Endothelial cell (in vitro differentiated cells): ENCODE results near the gene SKAP2. TPM values are rescaled to one million over a fixed set of nuclear protein-coding genes. Genes with fewer than 3 reads are reported as not detected.
A peak's percentile ranks its signal among the peaks of the same experiment; 100 is the strongest.

ENCODE experiments used
- DNase-seq: peaks from one replicate; pipeline ENCODE4 v3.0.0; 2021; ENCODE audit warnings: low spot score
- H3K27ac Mint-ChIP-seq: one replicate; pipeline ENCODE4 v1.8.0; 2021; ENCODE audit warnings: mixed read lengths, inconsistent platforms; ENCODE audit not compliant: unreplicated experiment
- H3K27me3 Mint-ChIP-seq: one replicate; pipeline ENCODE4 v1.8.0; 2021; ENCODE audit warnings: mild to moderate bottlenecking, moderate library complexity, mixed read lengths, inconsistent platforms; ENCODE audit not compliant: unreplicated experiment
- H3K36me3 Mint-ChIP-seq: one replicate; pipeline ENCODE4 v1.8.0; 2021; ENCODE audit warnings: mild to moderate bottlenecking, low read depth, mixed read lengths, inconsistent platforms; ENCODE audit not compliant: unreplicated experiment
- H3K4me1 Mint-ChIP-seq: one replicate; pipeline ENCODE4 v1.8.0; 2021; ENCODE audit warnings: mild to moderate bottlenecking, mixed read lengths, inconsistent platforms; ENCODE audit not compliant: unreplicated experiment
- H3K4me3 Mint-ChIP-seq: one replicate; pipeline ENCODE4 v1.8.0; 2021; ENCODE audit warnings: mild to moderate bottlenecking, mixed read lengths, inconsistent platforms; ENCODE audit not compliant: unreplicated experiment
- H3K9me3 Mint-ChIP-seq: one replicate; pipeline ENCODE4 v1.8.0; 2021; ENCODE audit warnings: mixed read lengths, inconsistent platforms; ENCODE audit not compliant: unreplicated experiment
- total RNA-seq: library from RNA; stranded (reverse); fragmentation: NEBNext Ultra II Directional; extraction: Animal tissue kit (Norgen Biotek cat#: 25700); gene quantifications from one replicate; pipeline ENCODE4 v1.2.1, GENCODE V29; 2021; ENCODE audit not compliant: unreplicated experiment
- TF ChIP-seq, protein P1 (sequence below): fragments of 200-600 bp; sonication (generic); IDR thresholded peaks from one replicate; pipeline ENCODE4 v1.5.0; 2021; ENCODE audit warnings: antibody characterized with exemption; ENCODE audit not compliant: unreplicated experiment

The SKAP2 gene
- total RNA-seq, 1 donor from 2014 or later: 24.7 TPM

GRCh38 chr7:26854876-26855855, 9.2 kb downstream of the SKAP2 start:
- Mint-ChIP-seq H3K27ac (no peak overlapping the region), H3K4me1 (peaks cover 23% of the 10 kb centered on the region), H3K27me3 (peaks cover 3% of the 10 kb centered on the region), H3K36me3 (no peaks in the 10 kb centered on the region), H3K9me3 (no peaks in the 10 kb centered on the region), H3K4me3 (no peak overlapping the region)
- no peak for DNase-seq
- TF ChIP-seq, protein P1, sequence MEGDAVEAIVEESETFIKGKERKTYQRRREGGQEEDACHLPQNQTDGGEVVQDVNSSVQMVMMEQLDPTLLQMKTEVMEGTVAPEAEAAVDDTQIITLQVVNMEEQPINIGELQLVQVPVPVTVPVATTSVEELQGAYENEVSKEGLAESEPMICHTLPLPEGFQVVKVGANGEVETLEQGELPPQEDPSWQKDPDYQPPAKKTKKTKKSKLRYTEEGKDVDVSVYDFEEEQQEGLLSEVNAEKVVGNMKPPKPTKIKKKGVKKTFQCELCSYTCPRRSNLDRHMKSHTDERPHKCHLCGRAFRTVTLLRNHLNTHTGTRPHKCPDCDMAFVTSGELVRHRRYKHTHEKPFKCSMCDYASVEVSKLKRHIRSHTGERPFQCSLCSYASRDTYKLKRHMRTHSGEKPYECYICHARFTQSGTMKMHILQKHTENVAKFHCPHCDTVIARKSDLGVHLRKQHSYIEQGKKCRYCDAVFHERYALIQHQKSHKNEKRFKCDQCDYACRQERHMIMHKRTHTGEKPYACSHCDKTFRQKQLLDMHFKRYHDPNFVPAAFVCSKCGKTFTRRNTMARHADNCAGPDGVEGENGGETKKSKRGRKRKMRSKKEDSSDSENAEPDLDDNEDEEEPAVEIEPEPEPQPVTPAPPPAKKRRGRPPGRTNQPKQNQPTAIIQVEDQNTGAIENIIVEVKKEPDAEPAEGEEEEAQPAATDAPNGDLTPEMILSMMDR: no peak

DNA sequence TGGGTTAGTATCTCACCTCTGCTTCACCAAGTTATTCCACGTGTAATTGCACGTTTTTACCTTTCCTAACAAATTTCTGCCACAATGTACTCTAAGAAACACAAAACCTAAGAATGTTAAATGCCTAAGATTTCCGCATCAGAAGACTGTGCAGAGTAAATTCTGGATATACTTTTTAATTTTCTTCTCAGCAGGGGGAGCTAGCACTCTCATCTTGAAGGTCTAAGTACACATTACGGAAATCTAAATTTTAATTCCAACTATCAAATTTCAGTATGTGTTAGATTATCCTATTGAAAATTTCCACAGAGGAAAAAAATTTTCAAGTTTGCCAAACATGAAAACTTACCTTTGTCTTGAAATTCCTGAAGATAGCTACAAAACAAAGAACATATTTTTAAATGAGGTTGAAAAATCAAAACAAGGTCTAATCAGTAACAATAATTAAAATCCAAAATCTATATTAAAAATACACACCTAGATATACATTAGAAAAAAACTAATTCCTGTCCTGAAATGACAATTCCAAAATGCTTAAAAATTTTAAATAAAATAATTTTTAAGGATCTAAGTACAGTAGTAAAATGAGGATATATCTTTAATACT, 10.5 kb downstream of the SKAP2 start:
- TF ChIP-seq, protein P1: peak; percentile 48
- no peak for DNase-seq
- Mint-ChIP-seq H3K9me3 (no peaks in the 10 kb centered on the region), H3K36me3 (no peaks in the 10 kb centered on the region), H3K4me3 (no peak overlapping the region), H3K4me1 (peaks cover 19% of the 10 kb centered on the region), H3K27ac (no peak overlapping the region), H3K27me3 (peaks cover 3% of the 10 kb centered on the region)

DNA sequence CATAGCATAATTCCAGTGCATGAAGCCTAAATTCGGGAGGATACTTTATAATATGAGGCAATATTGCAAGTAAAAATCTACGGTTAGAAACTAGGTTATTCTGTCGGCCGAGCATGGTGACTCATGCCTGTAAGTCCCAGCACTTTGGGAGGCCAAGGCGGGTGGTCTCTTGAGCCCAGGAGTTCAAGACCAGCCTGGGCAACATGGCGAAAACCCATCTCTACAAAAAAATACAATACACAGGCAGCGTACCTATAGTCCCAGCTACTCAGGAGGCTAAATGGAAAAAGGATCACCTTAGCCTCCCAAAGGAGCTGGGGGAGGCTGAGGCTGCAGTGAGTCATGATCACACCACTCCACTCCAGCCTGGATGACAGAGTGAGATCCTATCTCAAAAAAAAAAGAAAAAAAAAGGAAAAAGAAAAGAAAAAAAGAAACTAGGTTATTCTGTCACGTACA, 14.2 kb downstream of the SKAP2 start:
- no peak overlapping the region for H3K4me3 Mint-ChIP-seq
- H3K9me3 Mint-ChIP-seq: no peaks in the 10 kb centered on the region
- TF ChIP-seq, protein P1: no peak
- H3K27ac Mint-ChIP-seq: no peak overlapping the region
- H3K36me3 Mint-ChIP-seq: no peaks in the 10 kb centered on the region
- H3K4me1 Mint-ChIP-seq: peaks cover 2% of the 10 kb centered on the region
- no peak for DNase-seq
- no peaks in the 10 kb centered on the region for H3K27me3 Mint-ChIP-seq

- DNase-seq: no peak
These were observed 20.7 kb downstream of the SKAP2 start for GRCh38 chr7:26843705-26844104.

More at GRCh38 chr7:26843705-26844104, 20.7 kb downstream of the SKAP2 start:
- TF ChIP-seq, protein P1: no peak
- H3K4me3 Mint-ChIP-seq: no peak overlapping the region
- no peak overlapping the region for H3K27ac Mint-ChIP-seq
- no peaks in the 10 kb centered on the region for H3K9me3 Mint-ChIP-seq
- H3K4me1 Mint-ChIP-seq: no peaks in the 10 kb centered on the region
- no peaks in the 10 kb centered on the region for H3K36me3 Mint-ChIP-seq
- no peaks in the 10 kb centered on the region for H3K27me3 Mint-ChIP-seq
